DOHH2 (cell line): ENCODE data around the gene CORO6.
"Not testable (repeated sequence)": the region's sequence is repeated elsewhere in the genome, so short reads cannot be mapped to it uniquely, and the experiment has no call there.

Experiments used
- H3F3A ChIP-seq: fragments of 200-600 bp; sonication (generic), shearing (Covaris generic); 2 replicates; pipeline ENCODE4 v1.6.0; 2016; ENCODE audit warnings: antibody characterized with exemption, mild to moderate bottlenecking; ENCODE audit not compliant: control insufficient read depth, insufficient read depth
- H3K27ac ChIP-seq: fragments of 200-600 bp; sonication (generic); 2 replicates; pipeline ENCODE4 v1.5.1; 2014; ENCODE audit warnings: low read depth, mild to moderate bottlenecking, low read length, moderate library complexity
- H3K27me3 ChIP-seq: fragments of 200-600 bp; sonication (generic); 2 replicates; pipeline ENCODE4 v1.6.1; 2014; ENCODE audit warnings: mild to moderate bottlenecking, low read length, mixed read lengths; ENCODE audit not compliant: control insufficient read depth
- H3K36me3 ChIP-seq: fragments of 200-600 bp; sonication (generic); 2 replicates; pipeline ENCODE4 v1.6.1; 2014; ENCODE audit warnings: mild to moderate bottlenecking, low read length, moderate library complexity, mixed read lengths; ENCODE audit not compliant: control insufficient read depth
- H3K4me1 ChIP-seq: fragments of 200-600 bp; sonication (generic); 2 replicates; pipeline ENCODE4 v1.6.1; 2014; ENCODE audit warnings: mild to moderate bottlenecking, low read length, mixed read lengths; ENCODE audit not compliant: control insufficient read depth
- H3K4me2 ChIP-seq: fragments of 200-600 bp; sonication (generic); 2 replicates; pipeline ENCODE4 v1.6.0; 2014; ENCODE audit warnings: mild to moderate bottlenecking, low read length, moderate library complexity
- H3K4me3 ChIP-seq: fragments of 200-600 bp; sonication (generic); 2 replicates; pipeline ENCODE4 v1.5.1; 2014; ENCODE audit warnings: mild to moderate bottlenecking, low read length, mixed read lengths
- H3K79me2 ChIP-seq: fragments of 200-600 bp; sonication (generic); 2 replicates; pipeline ENCODE4 v1.6.1; 2014; ENCODE audit warnings: mild to moderate bottlenecking, low read length, mixed read lengths; ENCODE audit not compliant: control insufficient read depth
- H3K9me2 ChIP-seq: fragments of 200-600 bp; sonication (generic); replicated peaks from 2 replicates; pipeline ENCODE4 v1.6.1; 2014; ENCODE audit warnings: mild to moderate bottlenecking, low read length, mixed read lengths; ENCODE audit not compliant: control insufficient read depth
- H3K9me3 ChIP-seq: fragments of 200-600 bp; sonication (generic); 2 replicates; pipeline ENCODE4 v1.6.1; 2014; ENCODE audit warnings: antibody characterized with exemption, low read length, mixed read lengths; ENCODE audit not compliant: control insufficient read depth, insufficient read depth
- H4K20me1 ChIP-seq: fragments of 200-600 bp; sonication (generic); 2 replicates; pipeline ENCODE4 v1.6.0; 2014; ENCODE audit warnings: low read depth, mild to moderate bottlenecking, antibody characterized with exemption, low read length, moderate library complexity; ENCODE audit not compliant: control insufficient read depth, insufficient read depth
- CTCF ChIP-seq: fragments of 200-600 bp; sonication (generic); IDR thresholded peaks from one replicate; pipeline ENCODE4 v1.5.1; 2014; ENCODE audit warnings: antibody characterized with exemption, mild to moderate bottlenecking, low read depth, low read length; ENCODE audit not compliant: poor library complexity, severe bottlenecking
- EZH2phosphoT487 ChIP-seq: fragments of 200-600 bp; sonication (generic); IDR thresholded peaks from 2 replicates; pipeline ENCODE4 v1.6.1; 2017; ENCODE audit warnings: borderline replicate concordance, mild to moderate bottlenecking, antibody characterized with exemption, low read length, moderate library complexity, mixed read lengths

The CORO6 gene

DNA sequence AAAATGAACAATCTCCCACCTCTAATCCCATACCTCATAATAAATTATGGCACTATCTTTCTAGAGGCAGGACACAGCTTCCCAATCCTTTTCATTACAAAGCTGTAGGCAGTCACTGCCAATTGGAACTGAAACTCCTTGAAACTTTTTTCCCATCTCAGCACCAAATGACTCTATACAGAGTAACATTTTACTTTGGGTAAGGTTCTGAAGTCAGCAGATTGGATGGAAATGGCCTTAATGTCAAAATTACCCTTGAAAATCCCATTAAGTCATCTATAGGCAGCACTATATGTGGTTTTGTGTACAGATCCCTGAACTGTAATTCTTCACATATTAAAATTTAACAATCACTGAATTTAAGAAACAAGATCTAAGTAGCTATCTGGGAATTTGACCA is 30.3 kb upstream of the CORO6 start:
- H3K9me2 ChIP-seq, result no peaks in the 10 kb centered on the region
- no peaks in the 10 kb centered on the region for H4K20me1 ChIP-seq
- H3K4me2 ChIP-seq, result no peak overlapping the region
- H3K36me3 ChIP-seq, result peaks cover 7% of the 10 kb centered on the region
- H3K4me3 ChIP-seq, result no peak overlapping the region
- H3K27ac ChIP-seq, result no peak overlapping the region
- TF ChIP-seq EZH2phosphoT487, result no peak
- TF ChIP-seq CTCF, result no peak
- H3K9me3 ChIP-seq, result no peaks in the 10 kb centered on the region
- H3K4me1 ChIP-seq, result no peaks in the 10 kb centered on the region
- H3F3A ChIP-seq, result no peaks in the 10 kb centered on the region
- H3K27me3 ChIP-seq, result no peaks in the 10 kb centered on the region
- no peaks in the 10 kb centered on the region for H3K79me2 ChIP-seq

DNA sequence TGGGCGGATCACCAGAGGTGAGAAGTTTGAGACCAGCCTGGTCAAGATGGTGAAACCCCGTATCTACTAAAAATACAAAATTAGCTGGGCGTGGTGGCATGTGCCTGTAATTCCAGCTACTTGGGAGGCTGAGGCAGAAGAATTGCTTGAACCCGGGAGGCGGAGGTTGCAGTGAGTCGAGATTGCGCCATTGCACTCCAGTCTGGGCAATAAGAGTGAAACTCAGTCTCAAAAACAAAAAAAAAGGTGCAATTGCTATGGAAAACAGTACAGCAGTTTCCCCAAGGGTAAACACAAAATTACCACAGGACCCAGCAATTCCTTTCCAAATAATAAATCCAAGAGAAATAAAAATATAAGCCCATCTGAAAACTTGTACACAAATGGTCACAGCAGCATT is 29.2 kb upstream of the CORO6 start:
- H3K9me3 ChIP-seq, H4K20me1 ChIP-seq, H3K36me3 ChIP-seq, H3K27ac ChIP-seq, H3K4me3 ChIP-seq, H3K79me2 ChIP-seq, H3K9me2 ChIP-seq, H3F3A ChIP-seq, H3K4me2 ChIP-seq, H3K27me3 ChIP-seq, H3K4me1 ChIP-seq: not testable (repeated sequence)

DNA sequence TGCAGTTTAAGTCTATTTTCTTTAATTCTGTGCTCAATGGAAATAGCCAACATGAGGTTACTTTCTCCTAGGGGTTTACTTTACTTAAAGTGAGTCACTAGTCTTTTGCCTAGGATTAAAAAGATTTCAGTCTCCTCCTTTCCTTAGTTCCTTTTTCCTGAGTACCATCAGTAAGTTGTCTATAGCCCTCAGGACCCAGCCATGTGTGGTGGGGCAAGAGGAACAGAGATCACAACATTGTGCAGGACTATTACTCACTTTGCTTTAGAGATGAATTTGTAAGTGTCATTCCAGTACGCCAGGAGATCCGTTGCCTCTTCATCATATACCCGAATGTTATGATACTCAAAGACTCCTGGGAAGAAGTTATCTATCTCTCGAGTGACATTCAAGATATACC is 27.7 kb upstream of the CORO6 start:
- TF ChIP-seq CTCF, result no peak
- TF ChIP-seq EZH2phosphoT487, result no peak
- no peaks in the 10 kb centered on the region for H3K9me3 ChIP-seq
- H3K27ac ChIP-seq, result no peak overlapping the region
- H3K27me3 ChIP-seq, result no peaks in the 10 kb centered on the region
- H4K20me1 ChIP-seq, result no peaks in the 10 kb centered on the region
- H3K79me2 ChIP-seq, result no peaks in the 10 kb centered on the region
- H3K4me3 ChIP-seq, result no peak overlapping the region
- peaks cover 7% of the 10 kb centered on the region for H3K36me3 ChIP-seq
- no peak overlapping the region for H3K4me2 ChIP-seq
- no peaks in the 10 kb centered on the region for H3K9me2 ChIP-seq
- H3F3A ChIP-seq, result no peaks in the 10 kb centered on the region
- H3K4me1 ChIP-seq, result no peaks in the 10 kb centered on the region

GRCh38 chr17:29649359-29649758 is 26.6 kb upstream of the CORO6 start:
- H3K9me3 ChIP-seq, result no peaks in the 10 kb centered on the region
- H3K27me3 ChIP-seq, result no peaks in the 10 kb centered on the region
- no peak overlapping the region for H3K27ac ChIP-seq
- TF ChIP-seq EZH2phosphoT487 (no peak), CTCF (no peak)
- no peaks in the 10 kb centered on the region for H3K4me1 ChIP-seq
- H3K4me2 ChIP-seq, result no peak overlapping the region
- H3K79me2 ChIP-seq, result no peaks in the 10 kb centered on the region
- H3K4me3 ChIP-seq, result no peak overlapping the region
- no peaks in the 10 kb centered on the region for H4K20me1 ChIP-seq
- H3F3A ChIP-seq, result no peaks in the 10 kb centered on the region
- H3K36me3 ChIP-seq, result peaks cover 10% of the 10 kb centered on the region
- no peaks in the 10 kb centered on the region for H3K9me2 ChIP-seq
